Natural killer cell treated with Interleukin-12 subunit alpha and Interleukin-12 subunit beta and Interleukin-15 and Interleukin-18, amount 100 ng/mL, for 72 hours (primary cell): ENCODE measurements around the gene GYS2. TPM values are rescaled to one million over a fixed set of nuclear protein-coding genes. Genes with fewer than 3 reads are reported as not detected.

Source experiments
- ATAC-seq, 2 donors: fragments of 150-1000 bp; cut with Tn5 transposase in 1 of 2; sonication (Bioruptor Pico), chemical (Tn5 transposase) in 1 of 2; 2 replicates each; pipeline ENCODE4 v1.10.0; 2021
- DNase-seq: peaks from one replicate; pipeline ENCODE4 v3.0.0; 2022; ENCODE audit warnings: low spot score
- H3K27ac Mint-ChIP-seq, 2 donors: 1 replicate in 1 of 2; 2 replicates in 1 of 2; pipeline ENCODE4 v1.8.0; 2022; ENCODE audit warnings: mixed read lengths in 2 of 2, mild to moderate bottlenecking in 1 of 2, moderate library complexity in 1 of 2
- H3K27me3 Mint-ChIP-seq, 2 donors: 1 replicate in 1 of 2; 2 replicates in 1 of 2; pipeline ENCODE4 v1.8.0; 2022; ENCODE audit warnings: mixed read lengths in 2 of 2
- H3K36me3 Mint-ChIP-seq: one replicate; pipeline ENCODE4 v1.8.0; 2022; ENCODE audit warnings: mixed read lengths
- H3K4me1 Mint-ChIP-seq, 2 donors: 1 replicate in 1 of 2; 2 replicates in 1 of 2; pipeline ENCODE4 v1.8.0; 2022; ENCODE audit warnings: low read depth in 2 of 2, mixed read lengths in 2 of 2, mild to moderate bottlenecking in 1 of 2
- H3K4me3 Mint-ChIP-seq: one replicate; pipeline ENCODE4 v1.8.0; 2022; ENCODE audit warnings: mixed read lengths
- H3K9me3 Mint-ChIP-seq: 2 replicates; pipeline ENCODE4 v1.8.0; 2022; ENCODE audit warnings: mixed read lengths
- total RNA-seq, 2 donors: library from RNA; stranded (reverse); gene quantifications; one replicate each; pipeline ENCODE4 v1.2.3, GENCODE V29; 2022

GYS2 gene
- total RNA-seq, 2 donors from 2014 or later, result not detected

GRCh38 chr12:21558100-21558679, 46.5 kb downstream of the GYS2 start:
- Mint-ChIP-seq H3K4me3 (no peak overlapping the region), H3K4me1 (no peaks in the 10 kb centered on the region), H3K27me3 (peaks cover 3 to 21% of the 10 kb centered on the region in 2 donors), H3K9me3 (no peaks in the 10 kb centered on the region), H3K36me3 (no peaks in the 10 kb centered on the region), H3K27ac (no peak overlapping the region)
- ATAC-seq (no peak), DNase-seq (no peak)

GRCh38 chr12:21553329-21553675, 51.3 kb downstream of the GYS2 start:
- H3K4me3 Mint-ChIP-seq, result no peak overlapping the region
- no peaks in the 10 kb centered on the region for H3K36me3 Mint-ChIP-seq
- H3K27ac Mint-ChIP-seq, result no peak overlapping the region
- peaks cover 3 to 4% of the 10 kb centered on the region in 2 donors for H3K27me3 Mint-ChIP-seq
- no peak for ATAC-seq
- no peak for DNase-seq
- no peaks in the 10 kb centered on the region for H3K9me3 Mint-ChIP-seq
- H3K4me1 Mint-ChIP-seq, result no peaks in the 10 kb centered on the region

- no peaks in the 10 kb centered on the region for H3K36me3 Mint-ChIP-seq
- DNase-seq (no peak), ATAC-seq (no peak)
- H3K4me3 Mint-ChIP-seq, result no peak overlapping the region
- no peak overlapping the region for H3K27ac Mint-ChIP-seq
- H3K27me3 Mint-ChIP-seq, result peaks cover 5 to 7% of the 10 kb centered on the region in 2 donors
- no peaks in the 10 kb centered on the region for H3K4me1 Mint-ChIP-seq
- no peaks in the 10 kb centered on the region for H3K9me3 Mint-ChIP-seq
Measured at GRCh38 chr12:21552635-21553328, 51.9 kb downstream of the GYS2 start.

GRCh38 chr12:21551841-21552465, 52.7 kb downstream of the GYS2 start:
- Mint-ChIP-seq H3K36me3 (no peaks in the 10 kb centered on the region), H3K4me3 (no peak overlapping the region), H3K27me3 (peaks cover 6 to 12% of the 10 kb centered on the region in 2 donors), H3K9me3 (no peaks in the 10 kb centered on the region), H3K4me1 (no peaks in the 10 kb centered on the region), H3K27ac (no peak overlapping the region)
- ATAC-seq (no peak), DNase-seq (no peak)

- no peak for DNase-seq
- no peaks in the 10 kb centered on the region for H3K4me1 Mint-ChIP-seq
- no peak overlapping the region for H3K27ac Mint-ChIP-seq
- H3K4me3 Mint-ChIP-seq, result no peak overlapping the region
- ATAC-seq, result no peak
- H3K9me3 Mint-ChIP-seq, result no peaks in the 10 kb centered on the region
- peaks cover 22 to 26% of the 10 kb centered on the region in 2 donors for H3K27me3 Mint-ChIP-seq
- no peaks in the 10 kb centered on the region for H3K36me3 Mint-ChIP-seq
Measured at GRCh38 chr12:21547437-21547836, 57.2 kb downstream of the GYS2 start.

GRCh38 chr12:21546716-21547115, 57.9 kb downstream of the GYS2 start:
- DNase-seq (no peak), ATAC-seq (no peak)
- Mint-ChIP-seq H3K27ac (no peak overlapping the region), H3K4me3 (no peak overlapping the region), H3K27me3 (peaks cover 22 to 26% of the 10 kb centered on the region in 2 donors), H3K4me1 (no peaks in the 10 kb centered on the region), H3K36me3 (no peaks in the 10 kb centered on the region), H3K9me3 (no peaks in the 10 kb centered on the region)

- Mint-ChIP-seq H3K4me3 (no peak overlapping the region), H3K9me3 (no peaks in the 10 kb centered on the region), H3K27ac (no peak overlapping the region), H3K27me3 (peaks cover 22 to 26% of the 10 kb centered on the region in 2 donors), H3K4me1 (no peaks in the 10 kb centered on the region), H3K36me3 (no peaks in the 10 kb centered on the region)
- no peak for ATAC-seq
- no peak for DNase-seq
Measured at GRCh38 chr12:21545557-21545956, 59.1 kb downstream of the GYS2 start.

- ATAC-seq (no peak), DNase-seq (no peak)
- Mint-ChIP-seq H3K36me3 (no peaks in the 10 kb centered on the region), H3K4me3 (no peak overlapping the region), H3K27ac (no peak overlapping the region), H3K4me1 (no peaks in the 10 kb centered on the region), H3K27me3 (peaks cover 18 to 24% of the 10 kb centered on the region in 2 donors), H3K9me3 (no peaks in the 10 kb centered on the region)
Measured at GRCh38 chr12:21543151-21543550, 61.5 kb downstream of the GYS2 start.

GRCh38 chr12:21542403-21542802, 62.2 kb downstream of the GYS2 start:
- DNase-seq, result no peak
- Mint-ChIP-seq H3K4me3 (no peak overlapping the region), H3K9me3 (no peaks in the 10 kb centered on the region), H3K36me3 (no peaks in the 10 kb centered on the region), H3K27ac (no peak overlapping the region), H3K27me3 (peaks cover 11 to 20% of the 10 kb centered on the region in 2 donors), H3K4me1 (no peaks in the 10 kb centered on the region)
- peak in 1 of 2 donors; percentile 24 for ATAC-seq

GRCh38 chr12:21541773-21542172, 62.9 kb downstream of the GYS2 start:
- Mint-ChIP-seq H3K4me3 (no peak overlapping the region), H3K9me3 (no peaks in the 10 kb centered on the region), H3K27ac (no peak overlapping the region), H3K36me3 (no peaks in the 10 kb centered on the region), H3K4me1 (no peaks in the 10 kb centered on the region), H3K27me3 (peaks cover 10 to 25% of the 10 kb centered on the region in 2 donors)
- DNase-seq (no peak), ATAC-seq (no peak)

- Mint-ChIP-seq H3K4me3 (no peak overlapping the region), H3K9me3 (no peaks in the 10 kb centered on the region), H3K4me1 (no peaks in the 10 kb centered on the region), H3K27ac (no peak overlapping the region), H3K27me3 (peaks cover 14 to 33% of the 10 kb centered on the region in 2 donors), H3K36me3 (no peaks in the 10 kb centered on the region)
- no peak for DNase-seq
- peak in 1 of 2 donors; percentile 46 for ATAC-seq
Measured at GRCh38 chr12:21539797-21540196, 64.8 kb downstream of the GYS2 start.

- Mint-ChIP-seq H3K27ac (no peak overlapping the region), H3K36me3 (no peaks in the 10 kb centered on the region), H3K27me3 (peaks cover 14 to 24% of the 10 kb centered on the region in 2 donors), H3K4me3 (no peak overlapping the region), H3K9me3 (no peaks in the 10 kb centered on the region), H3K4me1 (no peaks in the 10 kb centered on the region)
- ATAC-seq, result no peak
- no peak for DNase-seq
Measured at GRCh38 chr12:21538061-21538653, 66.5 kb downstream of the GYS2 start.

GRCh38 chr12:21529456-21529855, 75.2 kb downstream of the GYS2 start:
- Mint-ChIP-seq H3K4me3 (no peak overlapping the region), H3K36me3 (peaks cover 6% of the 10 kb centered on the region), H3K9me3 (peaks cover 5% of the 10 kb centered on the region), H3K27ac (no peak overlapping the region), H3K27me3 (peaks cover 43 to 66% of the 10 kb centered on the region in 2 donors), H3K4me1 (no peaks in the 10 kb centered on the region)
- no peak for DNase-seq
- ATAC-seq, result no peak

- Mint-ChIP-seq H3K36me3 (peaks cover 6% of the 10 kb centered on the region), H3K4me3 (no peak overlapping the region), H3K4me1 (no peaks in the 10 kb centered on the region), H3K27ac (no peak overlapping the region), H3K9me3 (peaks cover 5% of the 10 kb centered on the region), H3K27me3 (peaks cover 43 to 71% of the 10 kb centered on the region in 2 donors)
- DNase-seq (no peak), ATAC-seq (no peak)
Measured at GRCh38 chr12:21528953-21529352, 75.7 kb downstream of the GYS2 start.
